Natural killer cell (primary cell): ENCODE results near the gene FAM133A. TPM values are rescaled to one million over a fixed set of nuclear protein-coding genes. Genes with fewer than 3 reads are reported as not detected.

Experiments used
- ATAC-seq, 3 donors: fragments of 150-1000 bp in 2 of 3; fragments of 200-7000 bp in 1 of 3; cut with Tn5 transposase; 1 replicate in 1 of 3; 2 replicates in 2 of 3; pipeline ENCODE4 v1.10.0; 2021; ENCODE audit warnings: mild to moderate bottlenecking in 2 of 3, moderate library complexity in 2 of 3
- DNase-seq, 2 donors: peaks; one replicate each; pipeline versions ENCODE4 v3.0.0 to v3.0.0-alpha.2; 2013 to 2021; ENCODE audit warnings: mixed read lengths in 1 of 2
- H3K27ac ChIP-seq: one replicate; pipeline ENCODE4 v1.5.1; 2013; ENCODE audit warnings: mild to moderate bottlenecking, low read length
- H3K27me3 ChIP-seq: one replicate; pipeline ENCODE4 v1.6.1; 2013; ENCODE audit warnings: low read length; ENCODE audit not compliant: control insufficient read depth, insufficient read depth
- H3K36me3 ChIP-seq: one replicate; pipeline ENCODE4 v1.6.1; 2013; ENCODE audit warnings: low read length; ENCODE audit not compliant: control insufficient read depth, insufficient read depth
- H3K4me1 ChIP-seq: one replicate; pipeline ENCODE4 v1.6.1; 2013; ENCODE audit warnings: low read length; ENCODE audit not compliant: control insufficient read depth, insufficient read depth
- H3K4me3 ChIP-seq: one replicate; pipeline ENCODE4 v1.5.1; 2013; ENCODE audit warnings: low read length
- H3K9me3 ChIP-seq: one replicate; pipeline ENCODE4 v1.6.1; 2013; ENCODE audit warnings: low read length; ENCODE audit not compliant: control insufficient read depth, insufficient read depth
- H3K27ac Mint-ChIP-seq, 2 donors: one replicate each; pipeline ENCODE4 v1.8.0; 2022; ENCODE audit warnings: mild to moderate bottlenecking in 2 of 2, mixed read lengths in 2 of 2, moderate library complexity in 1 of 2
- H3K27me3 Mint-ChIP-seq, 2 donors: one replicate each; pipeline ENCODE4 v1.8.0; 2022; ENCODE audit warnings: low read depth in 2 of 2, mixed read lengths in 2 of 2
- H3K36me3 Mint-ChIP-seq: one replicate; pipeline ENCODE4 v1.8.0; 2022; ENCODE audit warnings: mixed read lengths
- H3K4me1 Mint-ChIP-seq, 2 donors: one replicate each; pipeline ENCODE4 v1.8.0; 2022; ENCODE audit warnings: mixed read lengths in 2 of 2
- H3K4me3 Mint-ChIP-seq: one replicate; pipeline ENCODE4 v1.8.0; 2022; ENCODE audit warnings: mild to moderate bottlenecking, moderate library complexity, mixed read lengths
- H3K9me3 Mint-ChIP-seq, 2 donors: one replicate each; pipeline ENCODE4 v1.8.0; 2022; ENCODE audit warnings: mixed read lengths in 2 of 2
- CTCF ChIP-seq: fragments of 200-600 bp; IDR thresholded peaks from one replicate; pipeline ENCODE4 v1.8.0; 2022; ENCODE audit warnings: antibody characterized with exemption
- WGBS: methylation state at CpG from one replicate; pipeline ENCODE4 v1.1.7; 2013; ENCODE audit warnings: missing lambda C conversion rate; ENCODE audit not compliant: insufficient coverage; 5-methylcytosine and 5-hydroxymethylcytosine counted together
- intact Hi-C: fragments of 100-400 bp; cut with micrococcal nuclease; formaldehyde crosslinking; loops from one replicate; pipeline ENCODE4 v1.14.2; 2022
- total RNA-seq, 4 donors: library from RNA; stranded (reverse); fragments of 120-200 nt in 1 of 4; gene quantifications; one replicate each; pipeline versions ENCODE4 v1.2.3 to v1.2.4, GENCODE V29; 2013 to 2022

Gene FAM133A
- total RNA-seq, 3 donors from 2014 or later (not counting 1 experiment from before 2014, with no cell fraction given) = not detected

DNA sequence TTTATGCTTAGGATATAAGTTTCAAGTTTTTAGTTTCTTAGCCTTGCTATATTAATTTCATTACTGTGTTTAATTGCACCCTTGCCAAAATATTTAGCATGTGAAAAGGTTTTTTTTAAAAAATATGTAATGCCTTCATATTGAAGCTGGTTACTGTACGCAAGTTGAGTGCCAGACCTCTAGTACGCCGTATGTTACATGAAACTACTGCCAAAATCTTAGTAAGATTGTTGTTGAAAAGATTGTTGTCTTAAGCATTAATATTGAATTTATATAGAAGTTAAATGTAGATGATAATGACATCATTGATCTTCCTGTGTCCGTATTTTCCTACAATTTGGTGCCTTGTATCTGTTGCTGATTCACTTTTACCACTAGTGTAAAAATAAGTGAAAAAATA lies 37.1 kb downstream of the FAM133A start:
- DNase-seq = no peak
- Histone ChIP-seq H3K4me3 (no peak overlapping the region), H3K9me3 (no peaks in the 10 kb centered on the region), H3K36me3 (no peaks in the 10 kb centered on the region), H3K27me3 (no peaks in the 10 kb centered on the region), H3K27ac (no peak overlapping the region), H3K4me1 (no peaks in the 10 kb centered on the region)
- Mint-ChIP-seq H3K27ac (no peak overlapping the region), H3K27me3 (no peaks in the 10 kb centered on the region), H3K9me3 (peaks cover 4 to 11% of the 10 kb centered on the region in 2 donors), H3K36me3 (no peaks in the 10 kb centered on the region), H3K4me3 (no peak overlapping the region), H3K4me1 (no peaks in the 10 kb centered on the region)
- ATAC-seq = no peak
- WGBS = 100% methylated on average over 3 of the region's 4 CpGs
- intact Hi-C loops = no loop called here
- no peak for TF ChIP-seq CTCF

DNA sequence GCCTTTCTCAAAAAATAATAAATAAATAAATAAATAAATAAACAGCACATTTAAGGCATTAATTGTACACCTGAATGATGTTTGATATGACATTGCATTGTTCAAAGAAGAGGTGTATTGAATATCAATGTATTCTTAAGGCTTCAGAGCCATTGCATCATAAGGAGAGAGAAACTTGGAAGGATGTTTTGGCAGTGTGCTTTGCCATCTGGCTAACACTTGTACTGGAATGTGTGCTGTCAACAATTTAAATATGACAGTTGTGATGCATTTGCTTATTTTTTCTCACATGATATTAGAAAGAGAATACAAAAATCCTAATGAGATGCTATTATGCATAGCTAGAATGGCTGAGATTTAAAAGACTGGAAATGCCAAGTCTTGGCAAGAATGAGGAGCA lies 67.8 kb downstream of the FAM133A start:
- H3K4me1 ChIP-seq = no peaks in the 10 kb centered on the region
- intact Hi-C loops = no loop called here
- no peak overlapping the region for H3K4me3 ChIP-seq
- DNase-seq = no peak
- Mint-ChIP-seq H3K27me3 (no peaks in the 10 kb centered on the region), H3K4me1 (no peaks in the 10 kb centered on the region), H3K36me3 (no peaks in the 10 kb centered on the region), H3K9me3 (peaks cover 1 to 3% of the 10 kb centered on the region in 2 donors), H3K4me3 (no peak overlapping the region), H3K27ac (no peak overlapping the region)
- H3K27me3 ChIP-seq = no peaks in the 10 kb centered on the region
- H3K27ac ChIP-seq = no peak overlapping the region
- no peak for ATAC-seq
- TF ChIP-seq CTCF = no peak
- H3K9me3 ChIP-seq = peaks cover 3% of the 10 kb centered on the region
- H3K36me3 ChIP-seq = no peaks in the 10 kb centered on the region

- Histone ChIP-seq H3K4me3 (no peak overlapping the region), H3K9me3 (no peaks in the 10 kb centered on the region), H3K4me1 (no peaks in the 10 kb centered on the region), H3K27me3 (no peaks in the 10 kb centered on the region), H3K27ac (no peak overlapping the region), H3K36me3 (no peaks in the 10 kb centered on the region)
- WGBS = 83% methylated on average over 2 of the region's 5 CpGs
- intact Hi-C loops = no loop called here
- Mint-ChIP-seq H3K36me3 (no peaks in the 10 kb centered on the region), H3K4me3 (no peak overlapping the region), H3K27me3 (no peaks in the 10 kb centered on the region), H3K9me3 (peaks cover 0 to 10% of the 10 kb centered on the region in 2 donors), H3K4me1 (no peaks in the 10 kb centered on the region), H3K27ac (no peak overlapping the region)
- TF ChIP-seq CTCF = no peak
- no peak for DNase-seq
- ATAC-seq = no peak
Measured at GRCh38 chrX:93760163-93760562, 86.2 kb downstream of the FAM133A start.

Other genes starting within 250 kb of the FAM133A start
- 1 to 10 TPM; 1.4 to 1.7 (median 1.6) TPM for gene NAP1L3, start 628 bp upstream of the FAM133A start, total RNA-seq